ENCODE results near the gene PROSER2.

- TF ChIP-seq CTCF (IDR thresholded peaks at IDR 0.05; ENCODE audit: low read depth, low read length): no peak
- no peak for TF ChIP-seq EZH2phosphoT487 (IDR thresholded peaks at IDR 0.05; ENCODE audit: low read depth)
Observed at GRCh38 chr10:11789956-11790355, 33.2 kb upstream of the PROSER2 start.

All from OCI-LY3 (cell line).